ENCODE measurements around the gene TBL1Y. TPM values are rescaled to one million over a fixed set of nuclear protein-coding genes. Genes with fewer than 3 reads are reported as not detected.
"Not testable (repeated sequence)": the region's sequence is repeated elsewhere in the genome, so short reads cannot be mapped to it uniquely, and the experiment has no call there.

TBL1Y gene
- total and polyA plus RNA-seq, 2 experiments from 2014 or later = 2.6 to 5.8 TPM

DNA sequence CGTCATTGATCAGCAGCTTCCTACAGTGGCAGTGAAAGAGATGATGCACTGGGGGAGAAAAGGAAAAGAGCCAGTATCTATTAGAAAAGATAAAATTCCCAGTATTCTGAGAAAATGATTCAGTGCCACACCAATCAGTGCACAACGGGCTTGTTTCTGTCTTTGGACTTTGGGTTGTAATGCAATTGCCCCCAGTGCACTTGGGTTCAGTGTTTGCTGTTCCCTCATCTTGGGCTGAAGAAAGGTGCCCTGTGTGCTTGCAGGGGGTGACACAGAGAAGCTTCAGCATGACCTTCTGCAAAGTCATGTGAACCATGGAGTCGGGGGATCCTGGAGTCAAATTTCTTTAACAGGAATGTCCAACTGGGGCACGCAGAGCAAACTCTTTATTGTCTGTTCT is 131.5 kb downstream of the TBL1Y start:
- Histone ChIP-seq H3K4me3 (no peak overlapping the region), H3K9me2 (ENCODE audit: insufficient read depth) (no peaks in the 10 kb centered on the region), H3K4me2 (no peak overlapping the region), H3K36me3 (ENCODE audit: insufficient read depth) (no peaks in the 10 kb centered on the region), H3K27me3 (ENCODE audit: insufficient read depth) (no peaks in the 10 kb centered on the region), H2AFZ (no peak overlapping the region), H4K20me1 (replicated peaks; ENCODE audit: insufficient read depth) (no peaks in the 10 kb centered on the region), H3K79me2 (replicated peaks; ENCODE audit: insufficient read depth) (no peaks in the 10 kb centered on the region), H3F3A (replicated peaks; ENCODE audit: low read depth) (no peaks in the 10 kb centered on the region), H3K4me1 (ENCODE audit: insufficient read depth) (no peaks in the 10 kb centered on the region), H3K27ac (ENCODE audit: low read depth) (no peak overlapping the region)
- Mint-ChIP-seq H3K4me3 (no peak overlapping the region), H3K36me3 (ENCODE audit: low read depth) (peaks cover 20% of the 10 kb centered on the region; the same call in 2 of the 3 replicates), H3K4me1 (peaks cover 6% of the 10 kb centered on the region; the same call in 2 of the 3 replicates), H3K27ac (no peak overlapping the region), H3K27me3 (ENCODE audit: insufficient read depth, low read depth, poor library complexity) (no peaks in the 10 kb centered on the region), H3K9me3 (no peaks in the 10 kb centered on the region)
- ATAC-seq = no peak
- TF ChIP-seq, protein P1, sequence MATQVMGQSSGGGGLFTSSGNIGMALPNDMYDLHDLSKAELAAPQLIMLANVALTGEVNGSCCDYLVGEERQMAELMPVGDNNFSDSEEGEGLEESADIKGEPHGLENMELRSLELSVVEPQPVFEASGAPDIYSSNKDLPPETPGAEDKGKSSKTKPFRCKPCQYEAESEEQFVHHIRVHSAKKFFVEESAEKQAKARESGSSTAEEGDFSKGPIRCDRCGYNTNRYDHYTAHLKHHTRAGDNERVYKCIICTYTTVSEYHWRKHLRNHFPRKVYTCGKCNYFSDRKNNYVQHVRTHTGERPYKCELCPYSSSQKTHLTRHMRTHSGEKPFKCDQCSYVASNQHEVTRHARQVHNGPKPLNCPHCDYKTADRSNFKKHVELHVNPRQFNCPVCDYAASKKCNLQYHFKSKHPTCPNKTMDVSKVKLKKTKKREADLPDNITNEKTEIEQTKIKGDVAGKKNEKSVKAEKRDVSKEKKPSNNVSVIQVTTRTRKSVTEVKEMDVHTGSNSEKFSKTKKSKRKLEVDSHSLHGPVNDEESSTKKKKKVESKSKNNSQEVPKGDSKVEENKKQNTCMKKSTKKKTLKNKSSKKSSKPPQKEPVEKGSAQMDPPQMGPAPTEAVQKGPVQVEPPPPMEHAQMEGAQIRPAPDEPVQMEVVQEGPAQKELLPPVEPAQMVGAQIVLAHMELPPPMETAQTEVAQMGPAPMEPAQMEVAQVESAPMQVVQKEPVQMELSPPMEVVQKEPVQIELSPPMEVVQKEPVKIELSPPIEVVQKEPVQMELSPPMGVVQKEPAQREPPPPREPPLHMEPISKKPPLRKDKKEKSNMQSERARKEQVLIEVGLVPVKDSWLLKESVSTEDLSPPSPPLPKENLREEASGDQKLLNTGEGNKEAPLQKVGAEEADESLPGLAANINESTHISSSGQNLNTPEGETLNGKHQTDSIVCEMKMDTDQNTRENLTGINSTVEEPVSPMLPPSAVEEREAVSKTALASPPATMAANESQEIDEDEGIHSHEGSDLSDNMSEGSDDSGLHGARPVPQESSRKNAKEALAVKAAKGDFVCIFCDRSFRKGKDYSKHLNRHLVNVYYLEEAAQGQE (IDR thresholded peaks at IDR 0.05; ENCODE audit: unreplicated experiment) = no peak
- TF ChIP-seq JUNB (IDR thresholded peaks at IDR 0.05; ENCODE audit: unreplicated experiment) (no peak), EZH2phosphoT487 (IDR thresholded peaks at IDR 0.05; ENCODE audit: unreplicated experiment) (no peak)
- DNase-seq (ENCODE audit: low spot score) = no peak

DNA sequence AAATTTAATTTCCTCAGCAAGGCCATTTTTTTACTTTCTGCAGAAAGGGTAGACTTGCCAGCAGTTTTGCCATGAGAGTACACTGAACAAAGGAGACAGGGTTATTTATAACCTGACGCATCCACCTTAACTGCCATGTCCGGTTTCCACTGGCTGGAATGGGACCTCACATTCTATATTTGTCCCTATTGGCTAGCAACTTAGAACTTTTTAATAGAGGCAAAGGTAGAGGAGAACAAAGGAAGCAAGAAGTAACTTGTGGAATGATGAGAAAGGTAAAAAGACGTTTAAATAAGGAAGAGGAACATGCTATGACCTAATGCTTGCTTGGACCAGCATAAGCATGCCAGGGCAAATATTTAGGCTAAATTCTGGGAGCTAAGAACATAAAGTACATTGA is 142.0 kb downstream of the TBL1Y start:
- not testable (repeated sequence) for H3K27ac ChIP-seq (ENCODE audit: low read depth); H4K20me1 ChIP-seq (replicated peaks; ENCODE audit: insufficient read depth); H3F3A ChIP-seq (replicated peaks; ENCODE audit: low read depth); H3K4me2 ChIP-seq; H3K4me3 Mint-ChIP-seq; H3K4me3 ChIP-seq; H3K4me1 ChIP-seq (ENCODE audit: insufficient read depth); H3K27me3 ChIP-seq (ENCODE audit: insufficient read depth); H3K36me3 ChIP-seq (ENCODE audit: insufficient read depth); H3K27me3 Mint-ChIP-seq (ENCODE audit: insufficient read depth, low read depth, poor library complexity); ATAC-seq; H2AFZ ChIP-seq; DNase-seq (ENCODE audit: low spot score); H3K36me3 Mint-ChIP-seq (ENCODE audit: low read depth); H3K27ac Mint-ChIP-seq; H3K9me3 Mint-ChIP-seq; H3K79me2 ChIP-seq (replicated peaks; ENCODE audit: insufficient read depth); H3K9me2 ChIP-seq (ENCODE audit: insufficient read depth)
- H3K4me1 Mint-ChIP-seq = peaks cover 16% of the 10 kb centered on the region

DNA sequence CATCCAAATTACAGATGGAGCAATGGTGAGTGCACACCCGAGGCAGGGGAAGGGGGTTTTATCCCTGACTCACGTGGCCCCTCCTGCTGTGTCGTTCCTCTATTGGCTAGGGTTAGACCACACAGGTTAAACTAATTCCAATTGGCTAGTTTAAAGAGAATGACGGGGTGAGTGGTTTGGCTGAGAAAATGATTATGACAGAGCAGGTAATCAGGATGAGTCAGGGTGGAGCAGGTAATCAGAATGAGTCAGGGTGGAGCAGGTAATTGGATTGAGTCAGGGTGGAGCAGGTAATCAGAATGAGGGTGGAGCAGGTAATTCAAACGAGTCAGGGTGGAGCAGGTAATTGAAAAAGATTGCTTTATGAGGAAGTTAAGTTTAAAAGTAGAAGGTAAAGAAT is 146.4 kb downstream of the TBL1Y start:
- Mint-ChIP-seq H3K4me1 (peaks cover 20% of the 10 kb centered on the region), H3K27me3 (ENCODE audit: insufficient read depth, low read depth, poor library complexity) (peaks cover 4% of the 10 kb centered on the region), H3K27ac (no peak overlapping the region), H3K9me3 (peaks cover 2% of the 10 kb centered on the region; the same call in 2 of the 3 replicates), H3K36me3 (ENCODE audit: low read depth) (peaks cover 5% of the 10 kb centered on the region; the same call in 2 of the 3 replicates), H3K4me3 (no peak overlapping the region)
- Histone ChIP-seq H4K20me1 (replicated peaks; ENCODE audit: insufficient read depth) (no peaks in the 10 kb centered on the region), H2AFZ (no peak overlapping the region), H3K9me2 (ENCODE audit: insufficient read depth) (no peaks in the 10 kb centered on the region), H3K4me1 (ENCODE audit: insufficient read depth) (0 out of 2 replicates have a peak, but pooled peaks cover 5% of the 10 kb centered on the region), H3K79me2 (replicated peaks; ENCODE audit: insufficient read depth) (no peaks in the 10 kb centered on the region), H3K4me3 (no peak overlapping the region), H3K4me2 (no peak overlapping the region), H3K27me3 (ENCODE audit: insufficient read depth) (no peaks in the 10 kb centered on the region), H3K27ac (ENCODE audit: low read depth) (no peak overlapping the region), H3K36me3 (ENCODE audit: insufficient read depth) (no peaks in the 10 kb centered on the region), H3F3A (replicated peaks; ENCODE audit: low read depth) (no peaks in the 10 kb centered on the region)
- ATAC-seq = no peak
- DNase-seq (ENCODE audit: low spot score) = no peak
- TF ChIP-seq NANOG (IDR thresholded peaks at IDR 0.05; ENCODE audit: borderline replicate concordance) (no peak), EZH2phosphoT487 (IDR thresholded peaks at IDR 0.05; ENCODE audit: unreplicated experiment) (no peak)
- TF ChIP-seq, protein P2, sequence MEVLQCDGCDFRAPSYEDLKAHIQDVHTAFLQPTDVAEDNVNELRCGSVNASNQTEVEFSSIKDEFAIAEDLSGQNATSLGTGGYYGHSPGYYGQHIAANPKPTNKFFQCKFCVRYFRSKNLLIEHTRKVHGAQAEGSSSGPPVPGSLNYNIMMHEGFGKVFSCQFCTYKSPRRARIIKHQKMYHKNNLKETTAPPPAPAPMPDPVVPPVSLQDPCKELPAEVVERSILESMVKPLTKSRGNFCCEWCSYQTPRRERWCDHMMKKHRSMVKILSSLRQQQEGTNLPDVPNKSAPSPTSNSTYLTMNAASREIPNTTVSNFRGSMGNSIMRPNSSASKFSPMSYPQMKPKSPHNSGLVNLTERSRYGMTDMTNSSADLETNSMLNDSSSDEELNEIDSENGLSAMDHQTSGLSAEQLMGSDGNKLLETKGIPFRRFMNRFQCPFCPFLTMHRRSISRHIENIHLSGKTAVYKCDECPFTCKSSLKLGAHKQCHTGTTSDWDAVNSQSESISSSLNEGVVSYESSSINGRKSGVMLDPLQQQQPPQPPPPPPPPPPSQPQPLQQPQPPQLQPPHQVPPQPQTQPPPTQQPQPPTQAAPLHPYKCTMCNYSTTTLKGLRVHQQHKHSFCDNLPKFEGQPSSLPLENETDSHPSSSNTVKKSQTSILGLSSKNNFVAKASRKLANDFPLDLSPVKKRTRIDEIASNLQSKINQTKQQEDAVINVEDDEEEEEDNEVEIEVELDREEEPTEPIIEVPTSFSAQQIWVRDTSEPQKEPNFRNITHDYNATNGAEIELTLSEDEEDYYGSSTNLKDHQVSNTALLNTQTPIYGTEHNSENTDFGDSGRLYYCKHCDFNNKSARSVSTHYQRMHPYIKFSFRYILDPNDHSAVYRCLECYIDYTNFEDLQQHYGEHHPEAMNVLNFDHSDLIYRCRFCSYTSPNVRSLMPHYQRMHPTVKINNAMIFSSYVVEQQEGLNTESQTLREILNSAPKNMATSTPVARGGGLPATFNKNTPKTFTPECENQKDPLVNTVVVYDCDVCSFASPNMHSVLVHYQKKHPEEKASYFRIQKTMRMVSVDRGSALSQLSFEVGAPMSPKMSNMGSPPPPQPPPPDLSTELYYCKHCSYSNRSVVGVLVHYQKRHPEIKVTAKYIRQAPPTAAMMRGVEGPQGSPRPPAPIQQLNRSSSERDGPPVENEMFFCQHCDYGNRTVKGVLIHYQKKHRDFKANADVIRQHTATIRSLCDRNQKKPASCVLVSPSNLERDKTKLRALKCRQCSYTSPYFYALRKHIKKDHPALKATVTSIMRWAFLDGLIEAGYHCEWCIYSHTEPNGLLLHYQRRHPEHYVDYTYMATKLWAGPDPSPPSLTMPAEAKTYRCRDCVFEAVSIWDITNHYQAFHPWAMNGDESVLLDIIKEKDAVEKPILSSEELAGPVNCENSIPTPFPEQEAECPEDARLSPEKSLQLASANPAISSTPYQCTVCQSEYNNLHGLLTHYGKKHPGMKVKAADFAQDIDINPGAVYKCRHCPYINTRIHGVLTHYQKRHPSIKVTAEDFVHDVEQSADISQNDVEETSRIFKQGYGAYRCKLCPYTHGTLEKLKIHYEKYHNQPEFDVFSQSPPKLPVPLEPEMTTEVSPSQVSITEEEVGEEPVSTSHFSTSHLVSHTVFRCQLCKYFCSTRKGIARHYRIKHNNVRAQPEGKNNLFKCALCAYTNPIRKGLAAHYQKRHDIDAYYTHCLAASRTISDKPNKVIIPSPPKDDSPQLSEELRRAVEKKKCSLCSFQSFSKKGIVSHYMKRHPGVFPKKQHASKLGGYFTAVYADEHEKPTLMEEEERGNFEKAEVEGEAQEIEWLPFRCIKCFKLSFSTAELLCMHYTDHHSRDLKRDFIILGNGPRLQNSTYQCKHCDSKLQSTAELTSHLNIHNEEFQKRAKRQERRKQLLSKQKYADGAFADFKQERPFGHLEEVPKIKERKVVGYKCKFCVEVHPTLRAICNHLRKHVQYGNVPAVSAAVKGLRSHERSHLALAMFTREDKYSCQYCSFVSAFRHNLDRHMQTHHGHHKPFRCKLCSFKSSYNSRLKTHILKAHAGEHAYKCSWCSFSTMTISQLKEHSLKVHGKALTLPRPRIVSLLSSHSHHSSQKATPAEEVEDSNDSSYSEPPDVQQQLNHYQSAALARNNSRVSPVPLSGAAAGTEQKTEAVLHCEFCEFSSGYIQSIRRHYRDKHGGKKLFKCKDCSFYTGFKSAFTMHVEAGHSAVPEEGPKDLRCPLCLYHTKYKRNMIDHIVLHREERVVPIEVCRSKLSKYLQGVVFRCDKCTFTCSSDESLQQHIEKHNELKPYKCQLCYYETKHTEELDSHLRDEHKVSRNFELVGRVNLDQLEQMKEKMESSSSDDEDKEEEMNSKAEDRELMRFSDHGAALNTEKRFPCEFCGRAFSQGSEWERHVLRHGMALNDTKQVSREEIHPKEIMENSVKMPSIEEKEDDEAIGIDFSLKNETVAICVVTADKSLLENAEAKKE (CRISPR knock-in tag; IDR thresholded peaks at IDR 0.05) = no peak
- TF ChIP-seq, protein P3, sequence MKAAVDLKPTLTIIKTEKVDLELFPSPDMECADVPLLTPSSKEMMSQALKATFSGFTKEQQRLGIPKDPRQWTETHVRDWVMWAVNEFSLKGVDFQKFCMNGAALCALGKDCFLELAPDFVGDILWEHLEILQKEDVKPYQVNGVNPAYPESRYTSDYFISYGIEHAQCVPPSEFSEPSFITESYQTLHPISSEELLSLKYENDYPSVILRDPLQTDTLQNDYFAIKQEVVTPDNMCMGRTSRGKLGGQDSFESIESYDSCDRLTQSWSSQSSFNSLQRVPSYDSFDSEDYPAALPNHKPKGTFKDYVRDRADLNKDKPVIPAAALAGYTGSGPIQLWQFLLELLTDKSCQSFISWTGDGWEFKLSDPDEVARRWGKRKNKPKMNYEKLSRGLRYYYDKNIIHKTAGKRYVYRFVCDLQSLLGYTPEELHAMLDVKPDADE (IDR thresholded peaks at IDR 0.05) = no peak

Data from GM23338 (cell line).